GM21367 (cell line): Measurements from ENCODE around the gene DAPL1.

ENCODE experiments used
- ATAC-seq: cut with Tn5 transposase; IDR thresholded peaks from one replicate; pipeline ENCODE4 v1.9.1; 2021; ENCODE audit not compliant: unreplicated experiment

The DAPL1 gene

DNA sequence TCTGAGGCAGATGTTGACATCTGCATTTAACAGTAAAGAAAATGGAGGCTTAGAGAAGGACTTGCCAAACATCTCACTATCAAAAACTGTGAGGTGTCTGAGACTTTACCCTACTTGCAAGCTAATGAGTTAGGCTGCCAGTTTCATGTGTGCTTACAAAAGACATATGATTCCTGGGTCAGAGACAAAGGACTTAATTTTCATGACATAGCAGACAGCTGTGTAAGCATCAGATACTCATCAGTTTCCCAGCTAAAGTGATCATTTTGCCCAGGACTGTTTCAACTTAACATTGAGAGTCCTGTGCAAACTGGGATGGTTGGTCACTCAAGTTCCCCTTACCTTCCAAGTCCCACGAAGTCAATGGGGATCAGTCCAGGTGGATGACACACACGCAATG is 18.9 kb upstream of the DAPL1 start:
- no peak for ATAC-seq

DNA sequence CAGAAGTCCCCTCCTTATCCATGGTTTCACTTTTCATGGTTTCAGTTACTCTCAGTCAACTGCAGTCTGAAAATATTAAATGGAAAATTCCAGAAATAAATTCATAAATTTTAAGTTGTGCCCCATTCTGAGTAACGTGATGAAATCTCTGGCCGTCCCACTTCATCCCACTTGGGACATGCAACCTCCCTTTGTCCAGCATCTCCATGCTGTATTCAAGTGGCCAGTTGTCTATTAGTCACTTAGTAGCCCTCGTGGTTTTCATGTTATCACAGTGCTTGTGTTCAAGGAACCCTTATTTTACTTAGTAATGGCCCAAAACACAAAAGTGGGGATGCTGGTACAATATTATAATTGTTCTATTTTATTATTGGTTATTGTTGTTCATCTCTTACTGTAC is 18.0 kb upstream of the DAPL1 start:
- ATAC-seq = no peak

- no peak for ATAC-seq
Measured at GRCh38 chr2:158778243-158778642, 16.9 kb upstream of the DAPL1 start.

GRCh38 chr2:158779621-158780020 is 15.5 kb upstream of the DAPL1 start:
- no peak for ATAC-seq

DNA sequence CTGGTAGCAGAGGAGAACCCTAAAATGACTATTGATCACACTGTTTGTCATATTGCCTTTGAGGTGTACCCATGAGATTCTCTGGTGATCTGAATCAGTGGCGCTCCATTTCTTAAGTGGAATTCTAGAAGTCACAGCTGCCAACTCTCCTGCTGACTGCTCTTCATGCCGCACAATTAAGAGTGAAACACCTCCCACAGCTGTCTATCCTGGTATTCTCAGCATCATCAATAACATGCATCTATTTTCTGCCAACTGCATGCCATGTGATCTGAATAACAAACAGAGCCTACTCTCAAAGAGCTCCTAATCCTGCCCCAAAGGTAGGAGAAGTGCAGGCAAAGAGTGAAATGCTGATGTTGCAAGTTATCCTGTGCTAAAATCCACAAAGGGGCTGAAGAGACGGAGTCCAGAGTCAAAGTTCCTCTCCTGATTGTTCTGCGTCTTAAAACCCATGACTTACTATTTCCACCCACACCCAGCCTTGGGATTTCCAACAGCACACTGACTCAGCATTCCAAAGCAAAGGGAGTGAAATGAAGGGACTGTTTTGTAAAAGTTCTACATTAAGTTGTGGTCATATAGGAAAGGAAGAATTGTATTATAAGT is 13.7 kb upstream of the DAPL1 start:
- ATAC-seq = no peak

- no peak for ATAC-seq
Measured at GRCh38 chr2:158782136-158782535, 13.0 kb upstream of the DAPL1 start.

- no peak for ATAC-seq
Measured at GRCh38 chr2:158782616-158783015, 12.5 kb upstream of the DAPL1 start.

DNA sequence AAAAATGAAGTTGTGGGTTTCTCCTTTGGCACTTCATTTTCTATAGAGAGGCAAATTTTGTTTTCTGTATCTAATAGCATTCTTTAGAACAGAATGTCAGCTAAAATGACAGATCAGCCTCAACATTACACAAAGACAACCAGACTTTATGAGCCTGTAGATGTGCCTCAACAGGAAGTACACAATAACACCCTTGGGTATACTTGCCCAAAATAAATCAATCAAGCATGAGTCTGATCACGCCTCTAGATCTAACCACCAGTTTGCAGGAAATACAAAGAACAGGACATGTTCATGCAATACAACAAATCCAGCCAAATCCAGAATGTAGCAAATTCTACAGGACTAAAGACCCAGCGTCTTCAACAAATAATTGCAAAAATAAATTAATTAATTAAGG is 11.2 kb upstream of the DAPL1 start:
- ATAC-seq = no peak

- ATAC-seq = no peak
Measured at GRCh38 chr2:158786897-158787296, 8.2 kb upstream of the DAPL1 start.

DNA sequence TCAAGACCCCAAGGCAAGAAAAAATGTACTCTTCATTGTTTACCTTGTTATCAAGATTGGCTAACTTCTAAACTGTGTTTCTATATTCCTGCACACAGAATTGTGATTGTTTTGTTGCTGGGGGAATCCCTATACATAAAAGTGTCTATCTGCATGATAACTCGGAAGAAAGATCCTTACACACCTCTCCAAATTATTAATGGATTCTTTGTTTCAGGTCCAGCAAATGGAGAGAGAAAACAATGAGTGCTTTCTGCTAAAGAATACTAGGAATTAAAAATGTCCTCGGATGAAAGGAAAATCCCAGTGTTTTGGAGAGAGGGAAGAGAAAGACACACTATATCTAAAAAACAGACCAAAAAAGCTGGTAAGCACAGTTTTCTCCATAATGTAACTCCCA is 6.2 kb upstream of the DAPL1 start:
- no peak for ATAC-seq

DNA sequence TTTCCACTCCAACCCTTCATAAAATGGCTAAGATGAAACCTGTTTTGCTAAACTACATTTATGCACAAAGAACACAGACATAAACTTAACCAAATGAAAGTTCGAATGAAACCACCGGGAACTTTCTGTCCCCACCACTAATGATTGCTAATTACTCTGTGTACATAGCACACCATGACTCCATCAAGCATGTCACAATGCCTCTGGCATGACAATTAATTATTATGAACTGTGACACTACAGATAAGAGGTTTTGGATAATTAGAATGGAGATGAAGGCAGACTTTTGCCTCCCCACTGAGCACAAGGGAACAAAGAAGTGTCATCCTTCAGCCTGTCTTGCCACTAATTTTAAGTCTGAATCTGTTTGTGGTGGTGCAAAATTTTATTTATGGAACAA is 1.5 kb downstream of the DAPL1 start:
- no peak for ATAC-seq

DNA sequence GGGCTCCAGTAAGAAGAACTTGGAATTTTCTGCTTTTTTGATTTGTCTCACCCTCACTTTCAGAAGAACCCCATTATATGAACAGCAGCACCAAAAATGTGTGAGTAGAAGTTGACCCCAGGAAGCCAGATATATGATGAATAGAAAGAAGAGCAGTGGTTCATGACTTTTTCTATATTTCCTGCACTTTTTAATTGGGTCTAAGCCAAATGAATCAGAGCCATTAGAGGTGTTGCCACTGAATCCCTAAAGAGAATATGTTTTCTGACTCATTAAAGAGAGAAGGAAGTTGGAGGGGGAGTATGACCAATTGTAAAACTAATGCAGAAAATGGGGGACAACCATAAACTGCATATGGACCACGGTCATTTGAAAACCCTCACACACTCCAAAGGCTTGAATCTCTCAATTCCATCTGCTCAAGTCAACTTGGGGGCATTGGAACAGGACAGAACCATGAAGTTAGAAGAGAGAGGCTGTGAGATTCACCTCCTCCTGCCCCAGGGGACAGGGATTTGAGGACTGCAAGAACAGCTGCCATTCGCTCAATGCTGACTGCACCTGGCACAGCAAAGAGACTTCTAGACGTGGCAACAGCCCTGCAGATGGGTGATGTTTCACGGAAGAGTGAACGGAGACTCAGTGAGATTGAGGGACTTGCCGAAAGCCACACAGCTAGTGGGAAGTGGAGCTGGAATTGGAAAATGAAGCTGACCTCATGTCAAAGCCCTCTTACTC is 3.0 kb downstream of the DAPL1 start:
- ATAC-seq = no peak

GRCh38 chr2:158799181-158799580 is 4.1 kb downstream of the DAPL1 start:
- ATAC-seq = no peak

- ATAC-seq = no peak
Measured at GRCh38 chr2:158803506-158803905, 8.4 kb downstream of the DAPL1 start.

- no peak for ATAC-seq
Measured at GRCh38 chr2:158805255-158805654, 10.1 kb downstream of the DAPL1 start.

GRCh38 chr2:158805936-158806335 is 10.8 kb downstream of the DAPL1 start:
- ATAC-seq = no peak

GRCh38 chr2:158806941-158807340 is 11.8 kb downstream of the DAPL1 start:
- ATAC-seq = no peak

DNA sequence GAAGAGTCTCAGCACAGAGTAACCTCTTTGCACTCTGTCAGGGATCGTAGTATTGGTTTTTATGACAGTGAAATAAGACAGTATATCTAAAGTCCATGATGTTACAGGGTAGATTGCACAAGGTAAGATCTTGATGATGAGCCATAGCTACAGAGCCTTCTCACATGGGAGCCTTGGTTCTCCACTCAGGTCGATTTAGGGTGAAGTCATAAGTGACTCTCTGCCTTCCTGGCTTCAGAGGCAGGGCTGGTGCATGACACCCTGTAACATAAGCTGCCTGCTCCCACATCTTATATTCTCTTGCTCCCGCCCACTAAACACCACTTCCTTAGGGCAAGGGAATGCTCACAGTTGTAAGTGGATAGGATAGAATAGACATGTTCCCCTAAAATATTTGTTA is 13.3 kb downstream of the DAPL1 start:
- no peak for ATAC-seq

GRCh38 chr2:158809816-158810215 is 14.7 kb downstream of the DAPL1 start:
- no peak for ATAC-seq

DNA sequence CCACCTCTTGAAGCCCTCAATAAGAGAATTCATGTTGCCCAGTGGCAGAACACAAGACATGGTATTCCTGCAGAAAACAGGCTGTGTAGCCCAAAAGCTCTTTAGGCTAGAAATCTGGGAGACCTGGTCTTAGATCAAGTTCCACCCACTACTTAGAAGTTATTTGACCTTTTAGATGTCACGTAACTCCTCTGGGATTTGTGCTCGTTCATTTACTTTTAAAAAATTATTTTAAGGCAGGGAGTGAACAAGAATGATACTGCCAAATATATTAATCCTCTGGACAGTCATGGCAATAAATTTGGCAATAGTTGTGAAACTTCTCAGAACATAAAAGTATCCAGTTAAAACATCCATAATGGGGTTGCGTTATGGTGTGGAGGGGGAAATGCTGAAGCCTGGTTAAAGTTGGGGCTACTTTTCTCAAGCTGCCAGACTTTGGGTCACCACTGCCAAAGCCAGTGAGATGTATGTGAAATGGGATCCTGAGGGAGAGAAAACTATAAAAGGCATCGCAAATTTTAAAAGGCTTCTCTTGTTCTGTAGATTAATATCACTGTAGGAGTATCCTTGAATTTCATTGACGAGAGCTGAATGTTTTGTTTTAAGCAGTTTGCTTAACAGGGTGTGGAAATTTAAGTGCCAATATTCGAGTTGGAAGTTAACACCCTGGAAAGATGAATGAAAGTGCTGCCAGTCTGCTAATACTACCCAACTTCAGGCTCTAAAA is 15.8 kb downstream of the DAPL1 start:
- no peak for ATAC-seq

GRCh38 chr2:158815166-158815565 is 20.0 kb downstream of the DAPL1 start:
- ATAC-seq = no peak

GRCh38 chr2:158815658-158816057 is 20.5 kb downstream of the DAPL1 start:
- ATAC-seq = no peak
